Measurements from ENCODE around the gene PITPNM3.
A peak's percentile ranks its signal among the peaks of the same experiment; 100 is the strongest.

The PITPNM3 gene

GRCh38 chr17:6473128-6473767, 83.1 kb downstream of the PITPNM3 start:
- DNase-seq (ENCODE audit: insufficient read length, low spot score) (peak; percentile 98), FAIRE-seq (no peak)
- TF ChIP-seq CTCF (IDR thresholded peaks at IDR 0.05; ENCODE audit: insufficient read depth, missing control alignments), result peak; percentile 53

GRCh38 chr17:6472517-6472916, 83.8 kb downstream of the PITPNM3 start:
- FAIRE-seq, result no peak
- no peak for DNase-seq (ENCODE audit: insufficient read length, low spot score)
- TF ChIP-seq CTCF (IDR thresholded peaks at IDR 0.05; ENCODE audit: insufficient read depth, missing control alignments), result no peak

DNA sequence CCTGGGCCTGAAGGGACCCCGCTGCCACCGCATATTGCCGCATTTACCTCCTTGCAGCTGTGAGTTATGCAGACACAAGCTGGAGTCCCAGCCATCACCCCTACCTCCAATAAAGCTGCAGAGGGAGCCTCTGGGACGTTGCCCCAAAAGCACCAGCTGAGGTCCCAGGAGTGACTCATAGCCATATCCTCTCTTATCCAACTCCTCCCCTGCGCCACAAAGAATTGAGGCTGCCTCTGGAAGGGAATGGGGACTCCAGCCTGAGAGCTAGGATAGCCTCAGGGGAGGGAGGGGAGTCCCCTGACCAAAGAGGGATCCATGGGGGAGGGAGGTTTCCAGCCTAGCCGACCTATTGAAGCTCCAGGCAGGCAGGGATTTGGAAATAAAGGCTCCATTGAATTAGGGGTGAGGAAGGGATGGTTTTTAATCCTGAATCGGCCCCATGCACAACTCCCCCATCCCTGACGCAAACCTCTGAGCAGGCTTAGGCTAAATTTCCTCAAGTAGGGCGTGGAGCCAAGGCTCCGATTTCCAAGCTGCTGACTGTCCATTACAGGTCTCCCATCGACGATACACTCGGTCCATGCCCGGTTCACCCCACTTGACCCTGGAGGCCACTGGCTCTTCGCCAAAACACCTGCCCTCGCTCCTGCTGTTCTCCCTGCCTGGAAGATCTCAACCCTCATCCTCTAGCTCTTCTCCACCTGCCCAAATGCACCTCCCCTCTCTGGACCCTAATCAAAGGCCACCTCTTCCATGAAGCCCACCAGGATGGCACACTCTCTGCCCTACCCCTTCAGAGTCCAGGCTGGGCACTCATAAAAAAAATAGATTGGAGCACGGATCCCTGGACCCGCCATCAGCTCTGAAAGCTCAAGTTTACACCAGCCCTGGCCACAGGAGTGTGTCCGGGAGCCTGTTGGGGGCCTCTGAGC, 84.6 kb downstream of the PITPNM3 start:
- DNase-seq (ENCODE audit: insufficient read length, low spot score) (no peak), FAIRE-seq (no peak)
- no peak for TF ChIP-seq CTCF (IDR thresholded peaks at IDR 0.05; ENCODE audit: insufficient read depth, missing control alignments)

- FAIRE-seq (no peak), DNase-seq (ENCODE audit: insufficient read length, low spot score) (no peak)
Observed at GRCh38 chr17:6470751-6471521, 85.4 kb downstream of the PITPNM3 start.

DNA sequence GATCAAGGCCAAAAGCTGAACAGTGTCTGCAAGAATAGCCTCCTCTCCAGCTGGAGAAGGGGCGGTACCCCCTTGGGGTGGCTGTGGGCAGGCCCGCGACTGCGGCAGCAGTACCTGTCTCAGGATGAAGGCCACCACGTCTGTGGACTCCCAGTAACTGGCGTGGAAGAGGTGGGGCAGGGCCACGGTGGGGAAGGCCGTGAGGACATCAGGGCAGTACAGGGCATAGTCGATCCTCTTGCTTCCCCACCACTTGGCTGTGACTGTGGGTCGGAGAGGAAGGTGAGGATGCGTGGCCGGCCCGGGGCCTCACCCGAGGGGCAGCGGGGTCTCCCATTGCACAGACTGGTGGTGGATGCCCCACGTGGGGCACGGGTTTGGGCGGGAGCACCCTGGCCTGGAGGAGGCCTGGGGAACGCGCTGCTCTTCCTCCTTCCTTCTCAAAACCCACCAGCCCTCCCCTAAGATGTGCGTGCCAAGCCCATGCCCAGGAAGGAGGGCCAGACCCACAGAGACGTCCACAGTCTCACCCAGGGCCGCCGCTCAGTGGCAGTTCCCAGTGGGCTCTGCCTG, 86.1 kb downstream of the PITPNM3 start:
- no peak for TF ChIP-seq CTCF (IDR thresholded peaks at IDR 0.05; ENCODE audit: insufficient read depth, missing control alignments)
- DNase-seq (ENCODE audit: insufficient read length, low spot score) (no peak), FAIRE-seq (no peak)

More at GRCh38 chr17:6470751-6471521, 85.4 kb downstream of the PITPNM3 start:
- no peak for TF ChIP-seq CTCF (IDR thresholded peaks at IDR 0.05; ENCODE audit: insufficient read depth, missing control alignments)

- DNase-seq (ENCODE audit: insufficient read length, low spot score), result no peak
- FAIRE-seq, result no peak
- no peak for TF ChIP-seq CTCF (IDR thresholded peaks at IDR 0.05; ENCODE audit: insufficient read depth, missing control alignments)
Observed at GRCh38 chr17:6468051-6468790, 88.1 kb downstream of the PITPNM3 start.

Measured in D721Med (cell line).